GM12864 (cell line): Measurements from ENCODE around the gene MAP4K2.

Experiments
- DNase-seq: peaks from one replicate; pipeline ENCODE4 v3.0.0-alpha.2; 2011; ENCODE audit warnings: low read depth
- H3K4me3 ChIP-seq: 2 replicates; pipeline ENCODE4 v1.5.1; 2011; ENCODE audit warnings: mild to moderate bottlenecking, low read depth, low read length, control low read depth
- CTCF ChIP-seq: IDR thresholded peaks from 2 replicates; pipeline ENCODE4 v1.5.1; 2011; ENCODE audit warnings: low read depth, mild to moderate bottlenecking, moderate library complexity, low read length, control low read depth, inconsistent platforms; ENCODE audit errors: missing control alignments

The MAP4K2 gene

DNA sequence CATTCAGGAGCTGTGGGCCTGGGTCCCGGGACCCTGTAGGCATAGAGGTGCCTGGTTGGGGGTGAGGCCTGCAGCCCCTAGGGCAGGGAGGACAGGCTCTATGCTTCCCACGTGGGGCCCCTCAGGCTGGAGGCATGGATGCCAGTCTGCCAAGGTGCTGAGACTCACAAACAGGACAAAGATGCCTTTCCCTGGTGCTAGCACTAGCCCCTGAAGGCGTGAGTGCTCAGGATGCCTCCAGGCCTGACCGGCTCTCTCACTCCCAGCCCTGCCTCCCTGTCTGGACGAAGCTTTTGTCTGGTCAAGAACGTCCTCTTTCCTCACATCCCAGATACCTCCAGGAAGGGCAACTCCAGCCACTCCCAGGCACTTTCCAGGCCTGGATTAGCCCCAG, 39.3 kb upstream of the MAP4K2 start:
- DNase-seq: no peak
- no peak for TF ChIP-seq CTCF
- H3K4me3 ChIP-seq: no peak overlapping the region

DNA sequence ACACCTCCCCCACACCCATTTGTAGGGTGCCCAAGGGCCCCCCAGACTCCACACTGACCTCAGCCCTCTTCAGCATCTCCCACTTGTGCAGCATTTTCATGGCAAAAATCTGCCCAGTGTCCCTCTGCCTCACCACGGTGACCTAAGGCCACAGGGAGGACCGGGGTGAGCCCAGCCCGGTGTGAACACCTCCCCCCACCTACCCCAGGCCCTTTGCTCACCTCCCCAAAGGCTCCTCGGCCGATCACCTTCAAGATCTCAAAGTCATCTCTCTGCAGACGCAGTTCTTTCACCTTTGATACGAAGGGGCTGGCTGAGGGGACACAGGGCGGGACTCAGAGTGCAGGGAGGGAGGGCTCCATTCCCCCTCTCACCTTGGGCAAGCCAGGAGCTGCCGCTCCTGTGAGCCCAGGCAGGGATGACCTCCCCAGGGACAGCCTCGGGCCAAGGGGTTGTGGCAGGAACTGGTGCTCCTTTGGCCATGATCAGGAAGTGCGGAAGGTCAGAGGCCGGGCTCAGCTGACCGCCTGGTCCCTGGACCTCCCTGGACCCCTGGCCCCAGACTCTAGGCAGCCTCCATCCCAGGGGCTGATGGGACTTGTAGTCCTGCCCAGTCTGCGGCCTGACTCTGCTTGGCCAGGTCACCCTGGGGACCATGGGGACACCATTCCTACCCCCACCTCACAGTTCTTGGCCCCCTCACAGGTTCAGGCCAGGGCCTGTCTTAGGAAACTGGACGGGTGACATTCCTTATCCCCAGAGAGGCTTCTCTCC, 38.8 kb upstream of the MAP4K2 start:
- H3K4me3 ChIP-seq: no peak overlapping the region
- TF ChIP-seq CTCF: no peak
- no peak for DNase-seq

- no peak for TF ChIP-seq CTCF
- H3K4me3 ChIP-seq: no peak overlapping the region
- DNase-seq: no peak
Measured at GRCh38 chr11:64839887-64840782, 37.1 kb upstream of the MAP4K2 start.

DNA sequence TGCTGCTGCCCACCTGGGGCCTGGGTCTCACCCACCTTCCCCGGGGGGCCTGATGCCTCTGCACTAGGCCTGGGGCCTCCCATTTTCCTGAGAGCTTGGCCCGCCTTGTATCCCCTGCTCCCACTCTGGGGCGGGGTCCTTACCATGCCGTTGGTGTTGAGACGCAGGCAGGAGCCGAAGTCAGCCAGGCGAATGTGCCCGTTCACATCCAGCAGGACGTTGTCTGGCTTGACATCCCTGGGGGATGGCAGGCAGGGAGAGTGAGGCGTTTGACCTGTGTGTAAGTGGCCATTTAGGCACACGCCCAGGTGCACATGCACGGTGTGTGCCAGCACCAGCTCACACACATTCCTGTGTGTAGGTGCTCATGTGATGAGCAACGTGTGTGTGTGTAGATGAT, 36.3 kb upstream of the MAP4K2 start:
- no peak for TF ChIP-seq CTCF
- no peak overlapping the region for H3K4me3 ChIP-seq
- no peak for DNase-seq

DNA sequence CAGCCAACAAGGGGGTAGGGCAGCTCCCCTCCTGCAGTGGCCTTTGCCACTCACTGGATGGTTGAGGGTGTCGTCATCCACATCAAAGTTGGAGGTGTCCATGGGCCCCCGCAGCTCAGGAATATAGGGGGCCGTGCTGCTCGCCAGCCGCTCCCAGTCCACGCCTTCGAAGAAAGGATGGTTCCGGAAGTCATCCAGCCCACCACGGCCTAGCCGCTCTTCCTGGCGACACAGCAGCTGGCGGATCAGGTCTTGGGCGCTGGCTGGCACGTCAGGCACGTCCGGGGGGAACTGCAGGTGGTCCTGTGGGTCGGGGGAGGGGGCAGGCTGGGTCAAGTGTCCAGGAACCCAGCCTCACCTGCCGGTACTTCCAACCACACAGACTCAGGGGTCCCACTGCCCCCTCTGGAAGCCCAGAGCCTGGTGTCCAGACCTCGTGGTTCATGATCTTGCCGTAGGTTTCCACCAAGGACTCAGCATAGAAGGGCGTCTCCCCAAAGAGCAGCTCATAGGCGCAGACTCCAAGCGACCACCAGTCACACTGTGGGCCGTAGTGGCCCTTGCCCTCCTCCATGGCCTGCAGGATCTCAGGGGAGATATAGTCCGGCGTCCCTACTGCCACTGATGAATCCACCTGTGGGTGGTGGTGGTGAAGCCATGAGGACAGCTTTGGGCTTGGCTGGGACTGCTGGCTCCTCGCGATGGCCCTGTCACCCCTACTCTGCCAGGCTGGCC, 35.8 kb upstream of the MAP4K2 start:
- TF ChIP-seq CTCF: no peak
- H3K4me3 ChIP-seq: no peak overlapping the region
- no peak for DNase-seq

GRCh38 chr11:64837887-64838351, 34.9 kb upstream of the MAP4K2 start:
- TF ChIP-seq CTCF: no peak
- no peak overlapping the region for H3K4me3 ChIP-seq

More at GRCh38 chr11:64837887-64838351, 34.9 kb upstream of the MAP4K2 start:
- no peak for DNase-seq
